ENCODE results near the gene ATP6V1G1.
"Not testable (repeated sequence)": the region's sequence is repeated elsewhere in the genome, so short reads cannot be mapped to it uniquely, and the experiment has no call there.

ATP6V1G1 gene

GRCh38 chr9:114571391-114571790 lies 16.2 kb upstream of the ATP6V1G1 start:
- H3K27ac Mint-ChIP-seq, result no peak overlapping the region
- peaks cover 6% of the 10 kb centered on the region for H3K27me3 Mint-ChIP-seq (ENCODE audit: low read depth)
- no peak overlapping the region for H3K4me3 Mint-ChIP-seq
- no peaks in the 10 kb centered on the region for H3K4me1 Mint-ChIP-seq
- no peak for TF ChIP-seq CTCF (IDR thresholded peaks at IDR 0.05; ENCODE audit: unreplicated experiment in 3 of 3)
- H3K9me3 Mint-ChIP-seq, result no peaks in the 10 kb centered on the region
- no peaks in the 10 kb centered on the region for H3K36me3 Mint-ChIP-seq (ENCODE audit: low read depth)

- Mint-ChIP-seq H3K27ac (no peak overlapping the region), H3K4me1 (no peaks in the 10 kb centered on the region), H3K4me3 (no peak overlapping the region), H3K27me3 (ENCODE audit: low read depth) (peaks cover 9% of the 10 kb centered on the region), H3K36me3 (ENCODE audit: low read depth) (no peaks in the 10 kb centered on the region), H3K9me3 (no peaks in the 10 kb centered on the region)
- no peak for TF ChIP-seq CTCF (IDR thresholded peaks at IDR 0.05; ENCODE audit: unreplicated experiment in 3 of 3)
Measured at GRCh38 chr9:114572199-114572598, 15.4 kb upstream of the ATP6V1G1 start.

DNA sequence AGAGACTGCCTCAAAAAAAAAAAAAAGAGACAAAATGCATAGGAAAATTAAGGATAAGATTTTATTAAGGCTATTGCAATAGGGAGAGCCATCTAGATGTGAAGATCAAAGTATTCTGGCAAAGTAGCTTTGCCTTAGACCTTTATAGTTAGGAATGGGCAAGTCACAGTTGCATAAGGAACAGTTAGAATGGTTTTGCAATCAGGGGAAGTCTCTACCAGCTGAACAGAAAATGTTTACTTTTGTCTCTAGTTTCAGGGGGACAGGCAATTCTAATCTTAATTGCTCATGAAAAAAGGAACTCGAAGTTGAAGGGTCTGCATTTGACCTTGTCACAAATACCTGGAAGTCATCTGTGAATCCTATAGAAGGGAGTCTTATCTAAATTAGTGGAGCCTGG lies 13.1 kb upstream of the ATP6V1G1 start:
- no peak for TF ChIP-seq CTCF (IDR thresholded peaks at IDR 0.05; ENCODE audit: unreplicated experiment in 3 of 3)
- no peaks in the 10 kb centered on the region for H3K9me3 Mint-ChIP-seq
- H3K27ac Mint-ChIP-seq, result peak overlapping the region in 1 of 3 experiments; percentile 20
- H3K4me3 Mint-ChIP-seq, result no peak overlapping the region
- H3K4me1 Mint-ChIP-seq, result no peaks in the 10 kb centered on the region
- no peaks in the 10 kb centered on the region for H3K36me3 Mint-ChIP-seq (ENCODE audit: low read depth)
- peaks cover 9% of the 10 kb centered on the region for H3K27me3 Mint-ChIP-seq (ENCODE audit: low read depth)

DNA sequence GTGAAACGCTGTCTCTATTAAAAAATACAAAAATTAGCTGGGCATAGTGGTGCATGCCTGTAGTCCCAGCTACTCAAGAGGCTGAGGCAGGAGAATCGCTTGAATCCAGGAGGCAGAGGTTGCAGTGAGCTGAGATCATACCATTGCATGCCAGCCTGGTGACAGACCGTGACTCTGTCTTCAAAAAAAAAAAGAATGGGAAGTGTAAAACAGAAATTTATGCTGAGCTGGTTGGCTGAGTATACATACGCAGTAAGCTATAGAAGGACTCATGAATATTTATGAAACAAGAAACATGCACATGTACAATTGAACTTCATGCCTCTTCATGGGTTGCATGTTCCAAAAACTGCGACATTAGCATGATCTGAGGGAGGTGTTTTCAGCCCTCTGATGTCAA lies 10.8 kb upstream of the ATP6V1G1 start:
- H3K4me3 Mint-ChIP-seq; H3K36me3 Mint-ChIP-seq (ENCODE audit: low read depth); H3K9me3 Mint-ChIP-seq; H3K4me1 Mint-ChIP-seq: not testable (repeated sequence)
- H3K27ac Mint-ChIP-seq, result peak overlapping the region in 1 of 3 experiments; percentile 59
- peaks cover 12% of the 10 kb centered on the region for H3K27me3 Mint-ChIP-seq (ENCODE audit: low read depth)

DNA sequence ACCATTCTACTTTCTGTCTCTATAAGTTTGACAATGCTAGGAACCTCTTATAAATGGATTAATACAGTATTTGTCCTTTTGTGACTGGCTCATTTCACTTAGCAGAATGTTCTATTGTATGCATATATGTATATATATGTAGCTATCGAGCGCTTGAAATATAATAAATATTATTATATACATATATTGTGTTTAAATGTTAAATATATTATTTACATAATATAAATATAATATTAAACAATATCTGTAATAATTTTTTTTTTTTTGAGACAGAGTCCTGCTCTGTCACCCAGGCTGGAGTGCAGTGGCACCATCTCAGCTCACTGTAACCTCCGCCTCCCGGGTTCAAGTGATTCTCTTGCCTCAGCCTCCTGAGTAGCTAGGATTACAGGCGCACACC lies 9.4 kb upstream of the ATP6V1G1 start:
- peaks cover 12% of the 10 kb centered on the region for H3K27me3 Mint-ChIP-seq (ENCODE audit: low read depth)
- H3K27ac Mint-ChIP-seq, result peak overlapping the region in 2 of 3 experiments; percentile 7 to 39
- H3K4me1 Mint-ChIP-seq; H3K36me3 Mint-ChIP-seq (ENCODE audit: low read depth); H3K4me3 Mint-ChIP-seq; H3K9me3 Mint-ChIP-seq: not testable (repeated sequence)

- no peak for TF ChIP-seq CTCF (IDR thresholded peaks at IDR 0.05; ENCODE audit: unreplicated experiment in 3 of 3)
- H3K36me3 Mint-ChIP-seq (ENCODE audit: low read depth), result no peaks in the 10 kb centered on the region
- no peak overlapping the region for H3K4me3 Mint-ChIP-seq
- no peaks in the 10 kb centered on the region for H3K9me3 Mint-ChIP-seq
- H3K27me3 Mint-ChIP-seq (ENCODE audit: low read depth), result peaks cover 6% of the 10 kb centered on the region
- H3K27ac Mint-ChIP-seq, result peak overlapping the region in 2 of 3 experiments; percentile 18 to 39
- H3K4me1 Mint-ChIP-seq, result no peaks in the 10 kb centered on the region
Measured at GRCh38 chr9:114580609-114581193, 6.9 kb upstream of the ATP6V1G1 start.

- H3K27me3 Mint-ChIP-seq (ENCODE audit: low read depth), result peaks cover 3% of the 10 kb centered on the region
- peak overlapping the region in 1 of 3 experiments; percentile 46 for H3K4me3 Mint-ChIP-seq
- no peaks in the 10 kb centered on the region for H3K9me3 Mint-ChIP-seq
- peaks cover 15% of the 10 kb centered on the region for H3K4me1 Mint-ChIP-seq
- H3K36me3 Mint-ChIP-seq (ENCODE audit: low read depth), result peaks cover 4% of the 10 kb centered on the region
- peak overlapping the region; percentile 88 to 96 (median 91) for H3K27ac Mint-ChIP-seq
- TF ChIP-seq CTCF (IDR thresholded peaks at IDR 0.05; ENCODE audit: unreplicated experiment in 3 of 3), result no peak
Measured at GRCh38 chr9:114583371-114584155, 4.0 kb upstream of the ATP6V1G1 start.
